ENCODE measurements around the gene CEBPE. TPM values are rescaled to one million over a fixed set of nuclear protein-coding genes. Genes with fewer than 3 reads are reported as not detected.

The CEBPE gene
- total and polyA plus RNA-seq, 11 donors: 0.18 to 0.32 (median 0.24) TPM; not detected in 8

DNA sequence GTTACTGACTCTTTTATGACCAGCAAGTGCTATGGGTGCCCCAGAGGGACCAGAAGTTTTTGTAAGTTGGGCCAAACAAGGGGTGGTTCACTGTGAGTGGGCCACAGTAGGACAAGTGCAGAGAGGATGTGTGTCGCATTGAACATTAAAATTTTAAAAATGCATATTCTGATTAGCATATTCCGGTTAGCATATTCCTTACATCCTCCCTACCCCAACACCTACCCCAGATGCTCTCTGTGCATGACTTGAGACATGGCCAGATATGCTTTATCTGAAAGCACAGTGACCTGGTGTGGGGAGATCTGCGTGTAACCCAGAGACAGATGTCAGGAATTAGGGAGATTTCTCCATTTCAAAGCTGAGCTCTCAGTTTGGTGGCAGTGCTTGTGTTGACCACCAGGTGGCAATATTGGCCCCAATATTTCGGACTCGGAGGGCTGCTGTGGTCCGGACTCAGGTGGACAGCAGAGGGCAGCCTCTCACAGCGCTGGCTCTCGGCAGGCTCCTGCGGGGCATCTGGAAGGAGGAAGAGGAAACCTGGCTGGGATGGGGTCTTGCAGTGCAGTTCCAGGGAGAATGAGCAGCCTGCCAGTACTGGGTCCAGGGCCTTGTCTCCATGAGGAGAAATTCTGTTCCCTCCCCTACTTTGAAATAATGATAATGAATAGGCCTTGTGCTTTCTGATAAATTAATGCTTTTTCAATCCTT lies 1.6 kb upstream of the CEBPE start:
- H3K36me3 ChIP-seq: no peaks in the 10 kb centered on the region
- no peak for TF ChIP-seq POLR2A (IDR thresholded peaks at IDR 0.05)
- TF ChIP-seq, protein P1, sequence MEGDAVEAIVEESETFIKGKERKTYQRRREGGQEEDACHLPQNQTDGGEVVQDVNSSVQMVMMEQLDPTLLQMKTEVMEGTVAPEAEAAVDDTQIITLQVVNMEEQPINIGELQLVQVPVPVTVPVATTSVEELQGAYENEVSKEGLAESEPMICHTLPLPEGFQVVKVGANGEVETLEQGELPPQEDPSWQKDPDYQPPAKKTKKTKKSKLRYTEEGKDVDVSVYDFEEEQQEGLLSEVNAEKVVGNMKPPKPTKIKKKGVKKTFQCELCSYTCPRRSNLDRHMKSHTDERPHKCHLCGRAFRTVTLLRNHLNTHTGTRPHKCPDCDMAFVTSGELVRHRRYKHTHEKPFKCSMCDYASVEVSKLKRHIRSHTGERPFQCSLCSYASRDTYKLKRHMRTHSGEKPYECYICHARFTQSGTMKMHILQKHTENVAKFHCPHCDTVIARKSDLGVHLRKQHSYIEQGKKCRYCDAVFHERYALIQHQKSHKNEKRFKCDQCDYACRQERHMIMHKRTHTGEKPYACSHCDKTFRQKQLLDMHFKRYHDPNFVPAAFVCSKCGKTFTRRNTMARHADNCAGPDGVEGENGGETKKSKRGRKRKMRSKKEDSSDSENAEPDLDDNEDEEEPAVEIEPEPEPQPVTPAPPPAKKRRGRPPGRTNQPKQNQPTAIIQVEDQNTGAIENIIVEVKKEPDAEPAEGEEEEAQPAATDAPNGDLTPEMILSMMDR (IDR thresholded peaks at IDR 0.05): peak; percentile 99 to 100 (median 100)
- ATAC-seq (peak; percentile 75 to 86 (median 80)), DNase-seq (peak; percentile 88 to 94 (median 90))
- peaks cover 0 to 31% (median 8%) of the 10 kb centered on the region in 12 donors for H3K4me1 ChIP-seq
- H3K9me3 ChIP-seq: no peaks in the 10 kb centered on the region
- peaks cover 0 to 3% (median 0%) of the 10 kb centered on the region in 9 donors for H3K27me3 ChIP-seq
- peak overlapping the region in 5 of 12 donors; percentile 10 to 79 (median 15) for H3K27ac ChIP-seq
- intact Hi-C loops (cut with DNase I): loop anchor here (1.0 to 10.0 kb wide), 12 partner anchors 37 to 254 kb away; partner anchors contain the start of genes SLC7A8 (in 2 of the 10), CMTM5 (in 1 of the 10), IL25 (in 1 of the 10) and PPP1R3E (in 1 of the 10)
- 17 to 20% (median 18%) methylated on average over 9 of the region's 9 CpGs for WGBS, 4 donors
- H3K4me3 ChIP-seq: no peak overlapping the region

DNA sequence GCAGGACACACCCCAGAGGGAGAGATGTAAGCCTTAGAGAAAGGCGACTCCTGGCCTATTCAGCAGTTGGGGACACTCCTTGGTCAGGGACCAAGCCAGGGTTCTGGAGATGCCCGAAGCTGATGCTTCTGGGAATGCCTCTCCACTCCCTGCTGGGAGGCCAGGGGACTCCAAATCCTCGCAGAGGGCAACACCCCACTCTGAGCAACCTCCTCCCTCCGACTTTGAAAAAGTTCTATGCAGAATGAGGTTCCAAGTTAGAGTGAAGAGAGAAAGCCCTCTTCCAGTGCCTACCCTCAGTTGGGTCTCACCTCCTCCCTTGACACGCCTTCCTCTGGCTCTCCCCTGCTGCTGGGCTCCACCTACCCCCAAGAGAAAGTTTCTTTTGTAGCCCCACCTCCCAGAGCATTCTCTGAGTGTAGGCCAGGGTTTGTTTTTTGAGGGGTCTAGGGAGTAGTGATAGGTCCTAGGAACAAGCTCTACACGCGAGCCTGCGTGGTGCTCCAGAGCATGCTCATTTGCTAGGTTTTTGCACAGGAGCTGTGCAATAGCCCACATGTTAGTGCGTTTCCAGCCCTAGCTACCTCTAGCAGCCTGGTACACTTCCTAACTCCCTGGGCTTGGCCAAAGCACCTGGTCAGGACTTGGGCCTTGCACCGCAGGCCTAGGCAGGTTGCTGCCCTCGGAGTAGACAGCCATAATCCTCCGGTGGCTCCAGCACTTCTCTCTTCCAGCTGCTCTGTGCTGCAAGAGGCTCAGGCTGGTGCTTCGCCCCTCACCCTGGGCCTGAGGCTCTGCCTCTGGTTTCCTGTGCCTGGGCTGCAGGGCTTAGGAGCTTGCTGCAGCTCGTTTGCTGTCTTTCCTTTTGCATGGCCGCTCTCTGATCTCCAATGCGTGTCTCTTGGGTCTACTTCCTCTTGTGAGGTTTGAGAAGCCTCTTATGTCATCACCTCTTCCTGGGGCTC lies 590 bp upstream of the CEBPE start:
- intact Hi-C loops (cut with DNase I): loop anchor here in 8 of 10 donors (1.0 to 10.0 kb wide), 10 partner anchors 38 to 255 kb away; partner anchors contain the start of genes CMTM5 (in 1 of the 8), IL25 (in 1 of the 8), PPP1R3E (in 1 of the 8) and SLC7A8 (in 1 of the 8)
- ATAC-seq (no peak), DNase-seq (no peak)
- H3K4me3 ChIP-seq: peak overlapping the region in 1 of 12 donors; percentile 34
- H3K36me3 ChIP-seq: no peaks in the 10 kb centered on the region
- TF ChIP-seq POLR2A (IDR thresholded peaks at IDR 0.05): no peak
- TF ChIP-seq, protein P1 (IDR thresholded peaks at IDR 0.05): no peak
- H3K4me1 ChIP-seq: peaks cover 0 to 36% (median 8%) of the 10 kb centered on the region in 12 donors
- 74 to 82% (median 79%) methylated on average over 16 of the region's 16 CpGs for WGBS, 4 donors
- H3K9me3 ChIP-seq: no peaks in the 10 kb centered on the region
- H3K27ac ChIP-seq: peak overlapping the region in 1 of 12 donors; percentile 79
- H3K27me3 ChIP-seq: peaks cover 0 to 3% (median 0%) of the 10 kb centered on the region in 9 donors

DNA sequence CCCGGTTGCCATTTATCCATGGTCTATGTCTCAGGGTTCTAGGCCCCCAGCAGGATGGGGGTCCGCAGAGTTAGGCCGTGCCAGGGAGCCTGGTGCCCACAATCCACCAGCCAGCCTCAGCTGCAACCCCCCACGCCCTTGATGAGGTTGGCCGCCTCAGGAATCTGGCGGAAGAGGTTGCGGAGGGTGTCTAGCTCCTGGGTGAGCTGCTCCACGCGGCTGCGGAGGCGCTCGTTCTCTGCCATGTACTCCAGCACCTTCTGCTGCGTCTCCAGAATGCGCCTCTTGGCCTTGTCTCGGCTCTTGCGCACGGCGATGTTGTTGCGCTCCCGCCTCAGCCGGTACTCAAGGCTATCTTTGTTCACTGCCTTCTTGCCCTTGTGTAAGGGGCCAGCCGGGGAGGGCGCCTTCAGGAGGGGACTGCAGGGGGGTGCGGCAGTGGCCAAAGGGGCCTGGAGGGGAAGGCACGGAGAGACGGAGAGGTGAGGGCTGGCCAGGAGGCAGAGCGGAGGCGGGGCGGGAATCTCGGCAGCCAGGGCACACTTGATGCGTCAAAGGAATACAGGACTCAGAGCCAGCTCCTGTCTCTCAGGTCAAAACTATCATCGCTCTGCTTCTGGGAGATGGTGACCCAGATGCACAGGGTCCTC lies 1.6 kb downstream of the CEBPE start:
- intact Hi-C loops (cut with DNase I): no loop called here
- DNase-seq (no peak), ATAC-seq (no peak)
- TF ChIP-seq, protein P1 (IDR thresholded peaks at IDR 0.05): no peak
- TF ChIP-seq POLR2A (IDR thresholded peaks at IDR 0.05): no peak
- WGBS, 4 donors: 86 to 89% (median 88%) methylated on average over 27 to 32 of the region's 32 CpGs
- Histone ChIP-seq H3K9me3 (no peaks in the 10 kb centered on the region), H3K27me3 (peaks cover 0 to 5% (median 0%) of the 10 kb centered on the region in 9 donors), H3K27ac (peak overlapping the region in 1 of 12 donors; percentile 79), H3K36me3 (no peaks in the 10 kb centered on the region), H3K4me1 (peaks cover 0 to 53% (median 5%) of the 10 kb centered on the region in 12 donors), H3K4me3 (peak overlapping the region in 1 of 12 donors; percentile 34)
